ENCODE results near the gene LIN9.

LIN9 gene

GRCh38 chr1:226327761-226328162 is 18.8 kb upstream of the LIN9 start:
- Histone ChIP-seq H3K27ac (ENCODE audit: low read depth, low read length) (no peak overlapping the region), H3K9me2 (replicated peaks; ENCODE audit: control insufficient read depth, low read length) (no peaks in the 10 kb centered on the region), H4K20me1 (ENCODE audit: control insufficient read depth, insufficient read depth, low read depth, low read length) (no peaks in the 10 kb centered on the region), H3K4me3 (ENCODE audit: low read length) (no peak overlapping the region), H3K4me1 (ENCODE audit: control insufficient read depth, low read length) (peaks cover 3% of the 10 kb centered on the region), H3K9me3 (ENCODE audit: control insufficient read depth, insufficient read depth, low read length) (no peaks in the 10 kb centered on the region), H3K4me2 (ENCODE audit: low read length) (no peak overlapping the region), H3K27me3 (ENCODE audit: control insufficient read depth, low read length) (no peaks in the 10 kb centered on the region), H3K36me3 (ENCODE audit: control insufficient read depth, low read length) (no peaks in the 10 kb centered on the region), H3F3A (ENCODE audit: control insufficient read depth, insufficient read depth) (no peaks in the 10 kb centered on the region), H3K79me2 (ENCODE audit: control insufficient read depth, low read length) (no peaks in the 10 kb centered on the region)
- TF ChIP-seq CTCF (IDR thresholded peaks at IDR 0.05; ENCODE audit: low read depth, low read length, poor library complexity, severe bottlenecking) (no peak), EZH2phosphoT487 (IDR thresholded peaks at IDR 0.05; ENCODE audit: borderline replicate concordance, low read length) (no peak)

GRCh38 chr1:226325178-226325577 is 16.2 kb upstream of the LIN9 start:
- Histone ChIP-seq H4K20me1 (ENCODE audit: control insufficient read depth, insufficient read depth, low read depth, low read length) (no peaks in the 10 kb centered on the region), H3K27ac (ENCODE audit: low read depth, low read length) (no peak overlapping the region), H3K36me3 (ENCODE audit: control insufficient read depth, low read length) (no peaks in the 10 kb centered on the region), H3K9me2 (replicated peaks; ENCODE audit: control insufficient read depth, low read length) (no peaks in the 10 kb centered on the region), H3K9me3 (ENCODE audit: control insufficient read depth, insufficient read depth, low read length) (peaks cover 2% of the 10 kb centered on the region; the same call in 1 of the 2 replicates), H3K4me2 (ENCODE audit: low read length) (no peak overlapping the region), H3K4me3 (ENCODE audit: low read length) (no peak overlapping the region), H3F3A (ENCODE audit: control insufficient read depth, insufficient read depth) (no peaks in the 10 kb centered on the region), H3K79me2 (ENCODE audit: control insufficient read depth, low read length) (no peaks in the 10 kb centered on the region), H3K4me1 (ENCODE audit: control insufficient read depth, low read length) (no peaks in the 10 kb centered on the region), H3K27me3 (ENCODE audit: control insufficient read depth, low read length) (no peaks in the 10 kb centered on the region)
- TF ChIP-seq CTCF (IDR thresholded peaks at IDR 0.05; ENCODE audit: low read depth, low read length, poor library complexity, severe bottlenecking) (no peak), EZH2phosphoT487 (IDR thresholded peaks at IDR 0.05; ENCODE audit: borderline replicate concordance, low read length) (no peak)

- Histone ChIP-seq H3K79me2 (ENCODE audit: control insufficient read depth, low read length) (no peaks in the 10 kb centered on the region), H3K36me3 (ENCODE audit: control insufficient read depth, low read length) (no peaks in the 10 kb centered on the region), H3K4me1 (ENCODE audit: control insufficient read depth, low read length) (no peaks in the 10 kb centered on the region), H3F3A (ENCODE audit: control insufficient read depth, insufficient read depth) (no peaks in the 10 kb centered on the region), H3K9me2 (replicated peaks; ENCODE audit: control insufficient read depth, low read length) (no peaks in the 10 kb centered on the region), H3K9me3 (ENCODE audit: control insufficient read depth, insufficient read depth, low read length) (peaks cover 2% of the 10 kb centered on the region; the same call in 1 of the 2 replicates), H3K27me3 (ENCODE audit: control insufficient read depth, low read length) (no peaks in the 10 kb centered on the region), H3K27ac (ENCODE audit: low read depth, low read length) (no peak overlapping the region), H4K20me1 (ENCODE audit: control insufficient read depth, insufficient read depth, low read depth, low read length) (no peaks in the 10 kb centered on the region), H3K4me2 (ENCODE audit: low read length) (no peak overlapping the region), H3K4me3 (ENCODE audit: low read length) (no peak overlapping the region)
- no peak for TF ChIP-seq EZH2phosphoT487 (IDR thresholded peaks at IDR 0.05; ENCODE audit: borderline replicate concordance, low read length)
- no peak for TF ChIP-seq CTCF (IDR thresholded peaks at IDR 0.05; ENCODE audit: low read depth, low read length, poor library complexity, severe bottlenecking)
These were observed 15.5 kb upstream of the LIN9 start for GRCh38 chr1:226324479-226324878.
